HG02884 (cell line): ENCODE data around the gene SEMA6A.
A peak's percentile ranks its signal among the peaks of the same experiment; 100 is the strongest.

Experiments
- ATAC-seq: cut with Tn5 transposase; IDR thresholded peaks from one replicate; pipeline ENCODE4 v1.9.1; 2021; ENCODE audit warnings: mild to moderate bottlenecking, moderate library complexity; ENCODE audit not compliant: unreplicated experiment

Gene SEMA6A

DNA sequence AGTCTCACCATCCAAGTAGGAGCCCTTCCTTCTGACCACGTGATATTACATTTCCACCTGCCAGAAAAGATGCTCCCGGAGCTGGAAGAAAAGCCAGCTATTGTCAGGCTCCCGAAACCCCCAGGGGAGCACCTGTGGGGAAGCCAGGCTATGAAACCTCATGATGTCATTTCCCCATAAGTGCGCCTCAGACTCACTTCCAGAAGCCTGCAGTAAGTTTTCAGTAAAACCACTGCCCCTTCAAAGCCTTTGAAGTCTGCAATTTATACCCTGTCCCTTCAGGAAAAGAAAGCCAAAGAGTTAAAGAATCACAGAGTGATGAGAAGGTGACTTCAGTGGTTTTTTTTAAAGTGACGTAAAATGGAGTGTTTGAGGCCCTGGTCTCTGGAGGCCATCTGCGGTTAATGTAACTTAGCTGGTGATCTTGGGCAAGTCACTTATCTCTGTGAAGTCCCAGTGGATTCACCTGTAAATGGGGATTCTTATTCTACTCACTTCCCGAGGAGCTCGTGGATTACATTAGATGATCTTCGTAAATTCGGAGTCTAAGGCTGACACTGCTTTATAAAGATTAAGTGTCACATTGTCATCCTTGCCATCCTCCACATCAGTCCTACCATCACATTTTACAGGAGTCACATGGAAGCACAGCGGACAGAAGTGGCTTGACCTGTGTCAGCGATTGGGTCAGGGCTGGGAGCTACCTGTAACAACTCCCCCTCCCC is 2.6 kb upstream of the SEMA6A start:
- peak; percentile 62 for ATAC-seq

DNA sequence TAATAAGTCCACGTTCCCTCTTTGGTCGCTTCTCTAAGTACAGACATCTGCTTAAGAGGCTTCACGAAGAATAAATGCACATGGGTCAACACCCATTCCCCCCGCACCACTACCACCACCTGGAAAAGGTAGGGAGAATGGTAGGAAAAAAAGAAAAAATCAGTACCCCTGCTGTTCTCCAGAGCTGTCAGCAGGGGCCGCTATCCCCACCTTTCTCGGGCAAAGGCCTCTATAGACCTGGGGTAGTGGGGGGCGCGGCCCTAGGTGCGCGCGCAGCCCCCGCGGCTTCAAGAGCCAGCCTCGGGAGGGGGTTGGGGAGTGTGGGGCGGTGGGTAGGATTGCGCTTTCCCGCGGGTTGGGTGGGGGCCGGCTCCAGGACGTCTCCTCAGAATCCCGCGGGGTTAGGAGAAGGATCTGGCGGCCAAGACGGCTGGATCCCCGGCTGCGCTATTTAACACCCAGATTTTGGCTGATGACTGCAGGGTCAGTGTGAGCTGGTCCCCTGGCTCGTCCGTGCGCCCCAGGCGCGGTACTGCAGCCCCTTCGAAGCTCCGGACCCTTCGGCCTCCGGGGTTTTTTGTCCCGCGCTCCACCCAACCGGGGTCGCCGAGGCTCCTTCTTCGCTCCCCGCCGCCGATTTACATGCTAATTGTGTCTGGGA is 1.6 kb upstream of the SEMA6A start:
- ATAC-seq, result peak; percentile 42

DNA sequence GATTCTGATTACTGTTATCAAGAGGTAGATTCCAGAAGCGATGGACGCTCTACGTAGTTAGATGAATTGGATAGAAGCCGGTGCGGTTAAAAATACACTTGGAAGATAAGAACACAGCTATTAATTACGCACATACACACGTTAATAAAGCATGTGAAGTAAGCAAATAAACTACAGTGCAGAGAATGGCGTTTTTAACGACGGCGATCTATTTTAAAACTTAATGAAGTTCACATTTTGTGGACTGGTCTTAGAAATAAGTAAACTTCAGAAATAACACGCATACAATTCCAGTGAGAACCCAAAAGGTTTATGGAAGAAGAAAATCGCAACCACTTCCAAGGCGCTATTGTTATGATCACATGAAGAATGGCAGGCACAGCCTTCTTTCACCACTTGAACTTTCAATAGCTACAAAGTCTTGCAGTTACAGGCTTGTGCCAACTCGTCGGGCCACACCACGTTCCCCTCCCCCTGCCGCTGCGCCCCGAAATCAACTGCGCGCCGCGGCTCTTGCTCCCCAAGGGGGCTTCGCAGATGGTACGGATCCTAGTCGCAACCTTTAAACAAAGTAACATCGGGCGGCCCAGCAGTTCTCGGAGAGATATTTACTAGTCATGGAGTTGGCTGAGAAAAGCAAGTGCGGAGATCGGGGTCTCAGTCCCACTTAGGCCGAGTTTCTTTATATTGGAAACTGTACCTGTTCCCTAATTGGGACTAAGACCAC is 866 bp upstream of the SEMA6A start:
- ATAC-seq, result no peak

DNA sequence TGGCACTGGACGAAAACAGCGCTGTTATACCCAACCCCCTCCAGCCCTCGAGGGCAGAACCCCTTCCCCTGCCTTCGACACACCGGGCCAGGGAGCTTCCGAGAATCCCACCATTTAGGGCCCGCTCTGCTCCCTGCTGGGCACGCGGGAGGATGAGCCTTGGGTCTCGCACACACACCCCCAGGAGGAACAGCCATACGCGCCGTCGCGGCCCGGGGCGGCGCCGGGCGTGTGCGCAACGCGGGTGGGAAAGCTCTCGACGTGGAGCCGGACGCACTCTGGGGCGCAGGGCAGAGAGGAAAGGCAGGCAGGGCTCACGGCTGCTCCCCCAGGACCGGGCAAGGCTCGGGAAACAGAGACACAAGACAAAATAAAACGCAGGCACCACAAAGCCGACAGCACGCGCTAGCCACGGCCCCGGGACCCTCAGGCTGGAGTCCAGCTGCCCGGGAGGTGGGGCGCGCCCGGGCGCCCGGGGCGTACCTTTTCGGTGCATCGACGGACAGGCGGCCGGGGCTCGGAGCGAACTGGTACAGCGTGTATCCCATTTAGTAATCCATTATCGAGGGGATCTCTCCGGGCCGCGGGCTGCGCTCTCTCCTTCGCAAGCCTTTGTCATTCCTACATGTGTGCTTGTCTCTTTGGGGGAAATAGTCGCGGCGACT is 789 bp downstream of the SEMA6A start:
- ATAC-seq, result no peak

DNA sequence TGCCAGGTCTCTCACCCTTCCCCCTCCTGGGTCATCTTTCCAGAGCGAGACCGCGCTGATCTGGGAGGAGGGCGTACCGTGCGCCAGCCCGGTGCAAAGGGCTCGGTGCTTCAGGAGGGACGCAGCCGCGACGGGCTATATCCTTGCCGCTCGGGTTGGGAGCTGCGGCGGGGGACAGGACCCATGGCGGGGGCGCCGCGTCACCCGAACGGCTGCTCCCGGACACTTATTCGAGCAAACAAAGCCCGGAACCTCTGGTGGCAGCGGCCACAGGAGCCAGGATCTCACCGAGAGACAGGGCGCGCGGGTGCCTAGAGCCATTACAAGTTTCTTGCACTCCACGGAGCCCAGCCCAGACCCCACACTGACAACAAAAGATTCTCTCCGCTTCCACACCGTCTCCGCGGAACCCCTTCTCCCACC is 1.3 kb downstream of the SEMA6A start:
- no peak for ATAC-seq

DNA sequence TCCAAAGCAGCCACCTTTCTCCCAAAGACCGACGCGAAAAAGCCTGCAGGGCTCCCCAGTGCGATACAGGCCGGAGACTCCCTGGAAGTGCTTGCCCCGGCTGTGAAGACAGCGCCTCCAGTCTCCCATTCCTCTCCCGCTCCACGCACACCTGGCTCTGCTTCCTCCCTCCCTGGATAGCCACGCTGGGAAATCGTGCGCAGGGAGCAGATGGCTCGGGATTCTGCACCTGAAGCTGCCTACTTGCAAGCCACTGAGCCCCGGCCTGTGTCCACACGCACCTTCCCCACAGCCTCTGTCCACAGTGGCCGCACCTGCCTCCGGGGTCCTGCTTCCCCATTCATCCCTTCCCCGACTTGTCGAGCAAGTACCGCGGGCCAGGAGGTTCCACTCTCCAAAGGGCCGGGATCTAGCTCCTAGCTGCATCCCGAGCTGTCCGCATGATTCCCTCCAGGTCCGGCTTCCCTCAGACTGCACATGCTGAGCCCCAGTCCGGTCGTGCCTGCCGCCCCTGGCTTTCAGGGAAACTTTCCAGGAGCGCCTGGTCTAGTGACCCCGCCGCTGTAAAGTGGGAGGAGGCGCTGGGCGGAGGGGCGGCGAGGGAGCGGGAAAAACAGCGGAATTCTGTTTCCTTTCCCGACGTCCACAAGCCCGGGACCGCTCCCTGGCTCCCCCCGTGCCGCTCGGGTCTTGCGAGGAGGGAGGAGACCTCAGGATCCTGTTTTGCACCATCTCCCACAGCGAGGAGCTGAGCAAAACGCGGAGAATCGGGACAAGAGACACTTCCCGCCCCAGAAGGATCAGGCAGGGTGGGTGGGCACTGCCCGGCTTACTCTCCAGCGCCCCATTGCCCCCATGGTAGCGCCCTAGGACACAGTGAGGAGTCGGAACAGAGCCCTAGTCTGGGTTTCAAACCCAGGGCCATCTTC is 2.0 kb downstream of the SEMA6A start:
- ATAC-seq, result no peak

DNA sequence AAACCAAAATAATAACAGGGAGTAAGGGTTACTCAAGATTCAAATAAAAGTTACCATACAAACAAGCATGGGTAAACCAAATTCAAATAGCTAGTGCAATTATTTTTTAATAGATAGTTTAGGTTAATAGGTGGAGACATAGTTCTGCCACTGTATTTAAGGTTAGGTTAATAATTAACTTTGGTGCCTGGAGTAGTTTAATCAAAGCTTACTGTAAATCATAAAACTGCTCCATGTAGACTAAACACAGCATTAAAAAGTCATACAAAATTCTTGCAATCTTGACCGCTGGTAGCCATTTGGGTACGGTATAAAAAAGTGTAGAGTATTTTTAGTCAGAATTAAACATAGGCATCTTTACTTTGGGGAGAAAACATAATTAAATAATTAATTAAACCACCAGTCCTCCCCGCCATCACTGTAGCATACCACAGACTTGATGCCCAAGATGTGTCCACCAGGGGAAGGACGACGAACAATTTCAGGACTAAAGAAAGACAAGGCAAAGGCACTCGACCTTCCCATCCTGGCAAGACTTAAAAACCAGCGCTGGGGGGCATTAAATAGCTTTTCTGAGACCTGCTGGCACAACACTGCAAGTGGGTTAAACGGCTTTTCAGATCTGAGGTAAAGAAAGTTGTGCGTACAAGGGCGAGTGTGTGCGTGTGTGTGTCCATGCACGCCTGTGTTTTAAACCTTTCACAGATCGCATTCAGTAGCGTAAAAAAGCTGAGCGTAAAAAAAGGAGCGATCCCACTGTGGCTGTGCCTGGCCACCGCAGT is 2.9 kb downstream of the SEMA6A start:
- ATAC-seq, result no peak

DNA sequence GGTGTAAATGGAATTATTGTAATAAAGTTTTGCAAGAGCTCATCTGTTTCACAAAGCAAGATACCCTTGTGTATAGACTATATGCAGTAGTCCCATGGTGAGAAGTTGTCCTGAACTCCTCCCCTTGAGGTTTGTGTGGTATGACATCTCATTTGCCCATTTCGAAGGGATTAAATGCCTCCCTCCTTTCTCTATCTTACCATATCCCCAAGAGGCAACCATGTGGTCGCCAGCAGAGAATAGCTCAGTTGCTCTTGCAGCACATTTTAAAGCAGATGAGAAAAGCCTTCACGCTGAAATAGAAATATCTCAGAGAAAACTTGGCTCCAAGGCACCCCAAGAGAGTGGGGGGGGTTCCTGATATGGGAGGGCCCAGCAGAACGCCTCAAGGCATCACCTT is 4.6 kb downstream of the SEMA6A start:
- ATAC-seq, result no peak

DNA sequence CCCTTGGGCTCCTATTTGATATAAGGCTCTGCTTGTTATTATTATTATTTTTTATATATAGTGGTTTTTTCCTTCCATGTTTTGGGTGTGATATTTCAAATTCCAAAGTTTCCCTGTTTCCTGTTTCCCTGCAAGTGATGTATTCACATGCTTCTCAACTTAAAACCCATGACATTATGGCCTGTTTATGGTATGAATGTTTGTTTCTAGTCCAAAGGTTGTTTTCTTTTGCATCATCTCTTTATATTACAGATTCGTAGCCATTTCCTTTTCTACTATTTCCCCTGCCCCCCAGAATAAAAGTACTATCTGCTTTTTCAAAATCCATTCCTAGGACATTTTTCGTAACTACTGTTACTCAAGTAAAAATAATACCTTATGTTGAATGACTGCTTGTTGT is 7.5 kb downstream of the SEMA6A start:
- no peak for ATAC-seq

DNA sequence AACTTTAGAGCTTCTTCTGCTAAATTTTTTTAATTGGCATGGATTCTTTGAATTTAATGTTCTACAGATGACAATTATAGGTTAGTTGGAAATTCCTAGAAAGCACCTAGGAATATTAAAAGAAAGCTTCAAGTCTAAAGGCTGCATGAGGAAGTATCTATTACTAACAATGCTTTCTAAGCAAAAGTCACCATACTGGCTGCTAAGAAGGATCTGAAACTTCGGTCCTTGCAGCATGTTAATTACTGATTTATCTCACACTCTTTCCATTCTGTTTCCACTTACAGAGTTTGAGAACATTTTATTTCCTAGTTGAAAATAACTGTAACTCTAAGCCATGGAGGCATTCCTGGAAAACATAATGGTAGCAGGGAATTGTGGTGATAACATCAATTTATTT is 8.4 kb downstream of the SEMA6A start:
- no peak for ATAC-seq

DNA sequence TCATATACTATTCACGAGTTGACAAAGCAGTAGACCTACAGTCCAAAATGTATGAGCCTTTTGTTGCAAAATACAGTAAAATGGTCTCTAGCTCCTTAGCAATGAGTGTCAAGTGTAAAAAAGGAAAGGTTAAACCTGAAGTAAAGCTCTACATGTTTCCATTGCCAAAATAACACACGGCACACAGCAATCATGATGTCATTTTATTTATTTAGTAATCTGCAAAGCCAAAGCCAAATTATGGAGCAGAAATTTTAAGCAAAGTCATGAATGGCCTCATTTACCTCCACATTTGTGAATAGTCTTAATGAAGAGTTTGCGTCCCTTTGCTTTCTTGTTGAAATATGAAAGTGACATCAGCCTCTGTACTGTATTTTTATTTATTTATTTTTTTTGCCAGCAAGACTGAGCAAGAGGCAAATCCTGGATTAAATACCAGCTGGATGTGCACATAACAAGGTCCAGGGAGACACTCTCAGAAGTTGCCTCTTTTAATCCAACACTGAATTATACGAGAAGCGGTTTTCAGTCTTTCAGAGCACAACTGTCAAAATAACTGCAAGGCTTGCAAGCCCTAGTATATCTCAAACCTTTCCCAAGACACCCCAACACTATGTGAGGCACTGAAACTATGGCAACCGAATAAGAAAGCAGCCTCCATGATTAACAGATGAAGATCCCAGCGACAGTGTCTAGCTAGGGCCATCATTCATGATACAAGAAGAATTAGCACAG is 9.7 kb downstream of the SEMA6A start:
- no peak for ATAC-seq

DNA sequence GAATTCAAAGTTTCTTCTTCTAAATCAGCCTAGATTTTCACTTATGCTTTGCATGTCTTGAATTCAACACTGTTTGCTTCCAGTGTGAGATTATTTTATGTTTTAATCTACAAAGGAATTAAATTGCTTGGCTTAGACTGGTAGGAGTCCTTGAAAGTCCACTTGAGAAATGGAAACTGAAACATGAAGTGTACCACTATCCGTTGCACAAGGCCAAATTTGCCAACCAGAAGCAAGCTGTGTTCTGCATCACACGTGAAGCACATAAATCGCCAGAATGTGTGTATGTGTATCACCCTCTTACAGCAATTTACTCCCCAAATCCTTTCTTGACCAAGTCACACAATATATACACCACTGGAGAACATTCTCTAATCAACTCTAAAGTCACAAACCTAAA is 10.3 kb downstream of the SEMA6A start:
- no peak for ATAC-seq

DNA sequence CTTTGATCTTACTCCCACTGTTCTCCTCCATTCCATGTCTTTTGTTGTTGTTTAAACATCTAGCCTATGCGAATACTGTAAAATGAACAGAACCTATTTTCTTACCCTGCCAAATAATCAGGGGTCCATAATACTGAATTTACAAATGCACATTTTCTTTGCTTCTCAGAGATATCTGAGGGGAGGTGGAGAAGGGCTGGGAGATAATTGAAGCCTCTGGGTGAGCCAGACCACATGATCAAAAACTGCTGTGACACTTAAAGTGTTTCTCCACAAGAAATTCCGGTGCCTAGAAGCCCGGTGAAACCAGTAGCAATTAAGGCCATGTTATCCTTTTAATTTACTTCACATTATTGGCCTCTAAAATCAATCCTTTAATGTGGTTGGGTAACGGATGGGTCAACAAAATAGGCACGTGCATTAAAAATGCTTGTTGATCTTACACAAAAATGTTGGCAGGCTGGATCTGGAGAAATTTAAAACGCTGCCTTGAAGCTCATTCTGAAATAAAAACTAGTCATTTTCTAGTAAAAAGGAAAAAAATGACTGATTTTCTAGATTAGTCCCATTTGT is 10.8 kb downstream of the SEMA6A start:
- no peak for ATAC-seq

DNA sequence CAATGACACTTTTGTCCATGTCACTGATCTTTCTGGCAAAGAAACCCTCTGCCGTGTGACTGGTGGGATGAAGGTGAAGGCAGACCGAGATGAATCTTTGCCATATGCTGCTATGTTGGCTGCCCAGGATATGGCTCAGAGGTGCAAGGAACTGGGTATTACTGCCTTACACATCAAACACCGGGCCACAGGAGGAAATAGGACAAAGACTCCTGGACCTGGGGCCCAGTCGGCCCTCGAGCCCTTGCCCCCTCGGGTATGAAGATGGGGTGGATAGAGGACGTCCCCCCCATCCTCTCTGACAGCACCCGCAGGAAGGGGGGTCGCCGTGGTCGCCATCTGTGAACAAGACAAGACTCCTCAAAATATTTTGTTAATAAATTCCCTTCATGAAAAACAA is 12.0 kb downstream of the SEMA6A start:
- ATAC-seq, result no peak

DNA sequence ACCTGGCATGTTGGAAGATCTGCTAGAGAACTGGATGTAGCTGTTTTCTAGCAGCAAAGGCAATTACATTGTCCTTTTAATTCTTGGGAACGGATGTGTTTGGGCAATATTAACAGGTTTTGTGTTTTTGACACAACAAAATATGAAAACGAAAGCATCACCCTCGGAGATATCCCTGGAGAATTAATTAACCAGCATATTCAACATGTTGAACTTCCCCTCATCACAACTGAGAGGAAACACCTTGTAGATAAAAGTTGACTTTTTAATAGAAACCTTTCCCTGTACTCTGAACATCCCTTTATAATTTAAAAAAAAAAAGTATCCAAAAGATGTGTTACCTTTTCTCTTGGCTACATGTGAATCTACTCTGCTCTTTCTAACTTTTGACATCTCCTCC is 13.0 kb downstream of the SEMA6A start:
- no peak for ATAC-seq

DNA sequence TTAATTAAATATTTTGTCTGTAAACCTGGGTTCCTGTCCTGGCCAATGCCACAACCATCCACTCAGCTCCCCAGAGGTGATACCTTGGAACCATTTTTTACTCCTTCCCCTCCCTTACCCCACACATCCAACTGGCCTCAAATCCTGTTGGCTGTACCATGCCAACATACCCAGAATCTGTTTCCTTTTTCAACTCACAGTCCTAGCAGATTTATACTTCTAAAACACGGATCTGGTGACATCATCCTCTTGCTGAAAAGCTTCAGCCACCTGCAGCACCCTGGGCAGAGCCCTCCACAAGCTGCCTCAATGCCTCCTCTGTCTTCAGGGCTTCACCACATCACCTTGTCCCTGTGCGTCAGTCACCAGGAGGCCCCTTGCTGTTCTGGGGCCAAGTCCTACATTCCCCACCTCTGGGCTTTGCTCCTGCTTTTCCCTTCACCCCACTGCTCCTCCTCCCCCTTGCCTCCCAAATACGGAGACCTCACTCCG is 14.9 kb downstream of the SEMA6A start:
- ATAC-seq, result no peak

DNA sequence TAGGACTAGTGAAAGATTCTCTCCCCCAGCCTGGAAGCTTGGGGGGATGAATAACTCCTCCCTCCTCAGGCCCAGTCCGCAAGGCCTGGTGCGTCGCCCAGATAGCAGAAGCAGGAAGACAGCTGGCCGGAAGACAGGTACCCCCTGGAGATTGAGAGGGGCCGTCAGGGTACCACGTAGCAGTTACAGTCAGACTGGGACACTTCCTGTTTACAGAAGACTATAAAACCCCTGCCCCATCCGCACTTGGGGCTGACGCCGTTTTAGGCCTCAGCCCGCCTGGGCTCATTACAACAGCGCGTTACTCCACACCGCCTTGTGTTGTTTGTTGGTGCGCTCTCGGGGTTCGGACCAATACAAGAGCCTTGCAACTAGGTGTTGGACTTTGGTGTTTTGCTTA is 15.4 kb downstream of the SEMA6A start:
- ATAC-seq, result no peak

DNA sequence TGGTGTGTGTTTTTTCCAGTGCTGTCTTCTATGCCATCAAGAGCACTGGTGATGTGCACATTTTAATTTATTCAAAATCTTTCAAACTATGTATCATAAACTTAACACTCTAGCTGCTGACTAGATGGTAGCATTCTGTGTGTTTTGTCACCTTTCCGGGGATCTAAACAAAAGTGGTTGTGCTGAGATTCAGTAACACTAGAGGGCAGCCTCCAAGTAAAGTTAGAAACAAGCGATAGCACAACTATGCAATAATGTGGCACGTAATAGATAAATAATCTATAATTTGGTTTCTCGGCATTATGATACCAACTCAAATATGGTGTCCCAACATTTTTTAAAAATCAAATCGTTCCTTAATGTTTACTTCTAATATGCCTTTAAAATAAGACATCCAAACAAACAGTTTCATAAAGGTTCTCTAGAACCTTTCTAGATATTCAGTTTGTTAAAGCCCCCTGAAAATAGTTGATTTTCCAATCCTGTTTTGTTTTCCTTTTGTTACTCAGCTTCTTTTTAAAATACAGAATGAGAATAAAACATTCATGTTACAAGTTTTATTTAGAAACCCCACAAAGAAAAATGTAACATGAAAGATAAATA is 16.9 kb downstream of the SEMA6A start:
- peak; percentile 60 for ATAC-seq
